GM20431 (cell line): ENCODE data around the gene WDR36.

Experiments
- in situ Hi-C: fragments of 300-500 bp; cut with MseI, MboI; formaldehyde crosslinking; loops from one replicate; pipeline ENCODE4 v1.15.0; 2020; ENCODE audit warnings: low sequenced_read_pairs; ENCODE audit not compliant: unreplicated experiment

WDR36 gene

GRCh38 chr5:111092062-111092853 lies at the start of gene WDR36:
Gene WDR36 (plus strand): TSS chr5:111092348. CDS start chr5:111092457, 109 bp downstream.
- in situ Hi-C loops, result no loop called here

DNA sequence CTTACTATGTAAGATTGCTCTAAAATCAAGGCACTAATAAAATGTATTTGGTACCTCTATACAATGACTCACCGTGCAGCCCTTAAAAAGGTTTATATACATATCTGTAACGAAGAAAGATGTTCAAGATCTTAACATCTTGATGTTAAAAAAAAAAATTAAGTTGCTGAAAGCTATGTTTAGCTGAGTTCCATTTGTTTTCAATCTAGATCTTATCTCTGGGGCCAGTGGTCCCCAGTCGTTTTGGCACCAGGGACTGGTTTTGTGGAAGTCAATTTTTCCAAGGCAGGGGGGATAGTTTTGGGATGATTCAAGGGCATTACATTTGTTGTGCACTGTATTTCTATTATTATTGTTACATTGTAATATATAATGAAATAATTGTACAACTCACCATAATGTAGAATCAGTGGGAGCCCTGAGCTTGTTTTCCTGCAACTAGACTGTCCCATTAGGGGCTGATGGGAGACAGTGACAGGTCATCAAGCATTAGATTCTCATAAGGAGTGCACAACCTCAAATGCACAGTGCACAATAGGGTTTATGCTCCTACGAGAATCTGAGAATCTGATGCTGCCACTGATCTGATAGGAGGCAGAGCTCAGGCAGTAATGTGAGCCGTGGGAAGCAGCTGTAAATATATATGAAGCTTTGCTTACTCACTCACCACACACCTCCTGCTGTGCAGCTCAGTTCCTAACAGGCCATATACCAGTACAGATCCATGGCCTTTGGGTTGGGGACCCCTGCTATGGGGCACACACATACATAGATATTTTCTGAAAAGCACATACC lies 48.2 kb upstream of the WDR36 start:
- in situ Hi-C loops, result no loop called here

DNA sequence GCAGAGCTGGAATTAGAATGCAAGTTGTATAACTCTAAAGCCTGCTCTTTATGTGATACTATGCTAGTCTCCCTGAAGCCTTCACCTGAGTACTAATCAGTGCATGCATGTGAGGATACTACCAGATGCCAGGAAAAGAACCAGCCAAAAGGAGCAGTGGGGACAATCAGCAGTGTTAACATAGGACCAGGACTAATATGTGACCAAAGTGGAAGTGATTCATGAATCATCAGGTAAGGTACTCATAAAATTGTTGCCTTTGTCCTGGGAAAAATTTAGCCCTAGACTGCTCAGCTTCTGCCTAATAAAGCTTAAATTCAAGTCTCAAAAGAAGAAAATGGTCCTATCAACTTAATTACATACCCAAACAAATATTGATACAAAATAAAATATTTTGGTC lies 34.1 kb upstream of the WDR36 start:
- in situ Hi-C loops, result loop anchor here (25.0 kb wide), 1 partner anchor 296 kb away; no protein-coding TSS in a partner anchor

DNA sequence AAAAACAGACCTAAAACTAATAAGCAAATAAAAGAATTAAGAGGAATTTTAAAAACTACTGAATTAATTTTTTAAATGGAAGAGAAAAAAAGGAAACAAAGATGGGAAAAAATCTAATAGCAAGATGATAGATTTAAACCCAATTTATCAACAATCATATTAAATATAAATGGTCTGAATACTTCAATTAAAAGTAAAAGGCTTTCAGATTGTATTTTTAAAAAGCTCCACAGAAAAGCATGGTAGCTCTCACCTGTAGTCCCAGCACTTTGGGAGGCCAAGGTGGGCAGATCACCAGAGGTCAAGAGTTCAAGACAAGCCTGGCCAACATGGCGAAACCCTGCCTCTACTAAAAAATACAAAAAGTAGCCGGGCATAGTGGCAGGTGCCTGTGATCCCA lies 32.0 kb upstream of the WDR36 start:
- in situ Hi-C loops, result loop anchor here (25.0 kb wide), 1 partner anchor 298 kb away; no protein-coding TSS in a partner anchor

- in situ Hi-C loops, result loop anchor here (25.0 kb wide), 1 partner anchor 299 kb away; no protein-coding TSS in a partner anchor
These were observed 30.5 kb upstream of the WDR36 start for GRCh38 chr5:111061618-111062017.

DNA sequence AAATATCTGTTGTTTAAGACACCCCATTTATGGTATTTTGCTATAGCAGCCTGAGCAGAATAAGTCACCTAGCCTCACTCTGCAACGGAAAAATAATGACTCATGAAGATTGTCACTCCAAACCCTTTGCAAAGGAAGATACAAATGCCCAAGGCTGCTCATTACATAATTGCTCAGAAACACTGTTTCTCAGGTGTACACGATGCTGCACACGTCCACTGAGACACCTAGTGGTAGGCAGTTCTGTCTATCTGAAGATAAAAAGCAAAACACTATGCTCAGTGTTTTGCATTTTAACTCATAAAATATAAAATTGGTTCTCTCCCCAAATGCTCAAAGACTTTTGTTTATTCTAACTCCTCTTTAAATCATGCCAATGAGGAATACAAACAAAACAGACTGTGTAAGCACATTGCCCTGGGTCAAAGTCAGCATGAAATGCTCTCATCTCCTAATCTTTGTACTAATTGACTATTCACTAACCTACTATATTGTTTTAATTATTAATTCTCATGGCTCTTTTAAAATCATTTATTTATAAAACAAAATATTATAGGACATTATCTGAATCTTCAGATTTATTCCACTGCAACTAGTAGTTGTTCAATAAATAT lies 28.3 kb upstream of the WDR36 start:
- in situ Hi-C loops, result loop anchor here (25.0 kb wide), 1 partner anchor 302 kb away; no protein-coding TSS in a partner anchor

DNA sequence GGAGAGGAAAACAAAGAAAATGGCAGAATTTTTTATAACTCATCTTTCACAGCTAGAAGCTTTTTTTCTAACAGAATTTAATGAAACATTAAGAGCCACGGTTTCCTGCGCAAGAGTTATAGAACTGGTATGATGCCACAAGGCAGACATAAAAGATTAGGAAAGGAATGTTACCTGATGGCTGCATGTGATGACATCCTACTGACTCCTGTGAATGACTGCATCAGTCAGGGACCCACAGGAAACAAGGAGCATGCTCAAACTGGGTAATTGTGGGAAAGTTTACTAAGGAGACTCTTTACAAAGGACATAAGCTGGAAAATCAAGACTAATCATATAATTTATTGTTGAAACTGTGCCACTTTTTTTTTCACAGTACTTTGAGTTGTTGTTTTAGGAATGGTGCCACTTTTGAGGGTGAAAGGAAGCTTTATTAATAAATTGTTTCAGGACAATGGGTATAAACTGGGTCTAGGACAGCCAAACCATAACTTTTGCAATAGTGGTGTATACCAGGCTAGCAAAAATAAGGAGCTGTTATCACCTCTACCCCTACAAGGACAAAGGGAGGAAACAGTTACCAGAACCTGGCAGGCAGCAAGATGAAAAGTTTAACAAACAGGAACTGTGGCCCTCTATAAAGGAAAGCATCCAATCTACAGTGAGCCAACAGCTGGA lies 25.7 kb upstream of the WDR36 start:
- in situ Hi-C loops, result loop anchor here (25.0 kb wide), 1 partner anchor 304 kb away; no protein-coding TSS in a partner anchor

- in situ Hi-C loops, result loop anchor here (25.0 kb wide), 1 partner anchor 306 kb away; no protein-coding TSS in a partner anchor
These were observed 23.9 kb upstream of the WDR36 start for GRCh38 chr5:111068213-111068612.

DNA sequence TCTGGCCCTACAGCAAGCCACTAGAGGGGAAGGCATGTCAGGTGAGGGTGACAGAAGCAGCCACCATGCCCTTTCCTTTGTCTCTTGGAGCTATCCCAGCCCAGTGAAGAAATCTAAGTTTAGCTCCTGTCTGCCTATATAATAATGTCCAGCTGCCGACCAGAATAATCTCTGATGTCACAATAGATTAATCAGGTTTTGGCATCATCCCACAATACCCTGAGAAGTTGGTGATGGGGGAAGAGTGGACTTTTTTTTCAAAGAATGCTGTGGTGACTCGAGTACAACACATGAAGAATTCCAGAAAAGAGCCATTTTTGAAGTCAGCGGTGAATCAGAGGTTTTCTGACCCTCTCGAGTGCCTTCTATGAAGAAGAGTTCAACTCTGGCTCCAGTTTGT lies 22.3 kb upstream of the WDR36 start:
- in situ Hi-C loops, result loop anchor here (25.0 kb wide), 1 partner anchor 308 kb away; no protein-coding TSS in a partner anchor

GRCh38 chr5:111070272-111071134 lies 21.6 kb upstream of the WDR36 start:
- in situ Hi-C loops, result loop anchor here (25.0 kb wide), 1 partner anchor 308 kb away; no protein-coding TSS in a partner anchor

DNA sequence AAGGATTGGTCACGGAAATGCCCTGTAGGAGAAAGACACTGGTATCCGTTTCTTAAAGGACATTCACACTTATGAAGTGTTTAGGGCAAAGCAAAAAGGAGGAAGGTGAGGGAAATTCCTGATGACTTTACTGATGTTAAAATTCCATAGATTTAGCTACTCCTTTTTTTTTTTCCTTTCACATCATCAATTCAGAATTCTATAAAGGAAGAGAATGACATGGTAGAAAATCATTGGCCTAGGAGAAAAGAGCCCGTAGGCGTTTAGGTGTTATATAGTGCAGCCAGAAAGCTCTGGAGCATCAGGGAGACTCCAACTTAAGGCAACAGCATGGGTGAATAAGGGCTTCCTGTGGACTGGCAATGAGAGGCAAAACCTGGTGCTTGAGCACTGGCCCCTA lies 20.7 kb upstream of the WDR36 start, which contains the start of gene TSLP:
Gene TSLP (plus strand): TSS at position 301 of the 400 bp plus-strand sequence. CDS start 178 bp downstream, outside the sequence.
- in situ Hi-C loops, result loop anchor here (25.0 kb wide), 1 partner anchor 309 kb away; no protein-coding TSS in a partner anchor

- in situ Hi-C loops, result loop anchor here (25.0 kb wide), 1 partner anchor 311 kb away; no protein-coding TSS in a partner anchor
These were observed 19.0 kb upstream of the WDR36 start for GRCh38 chr5:111072949-111073682.

- in situ Hi-C loops, result loop anchor here (25.0 kb wide), 1 partner anchor 312 kb away; no protein-coding TSS in a partner anchor
These were observed 17.9 kb upstream of the WDR36 start for GRCh38 chr5:111074244-111074643.

GRCh38 chr5:111075520-111075919 lies 16.6 kb upstream of the WDR36 start:
- in situ Hi-C loops, result no loop called here

GRCh38 chr5:111076091-111076490 lies 16.1 kb upstream of the WDR36 start:
- in situ Hi-C loops, result no loop called here

- in situ Hi-C loops, result no loop called here
These were observed 14.5 kb upstream of the WDR36 start for GRCh38 chr5:111077678-111078077.

GRCh38 chr5:111079846-111080245 lies 12.3 kb upstream of the WDR36 start:
- in situ Hi-C loops, result no loop called here

DNA sequence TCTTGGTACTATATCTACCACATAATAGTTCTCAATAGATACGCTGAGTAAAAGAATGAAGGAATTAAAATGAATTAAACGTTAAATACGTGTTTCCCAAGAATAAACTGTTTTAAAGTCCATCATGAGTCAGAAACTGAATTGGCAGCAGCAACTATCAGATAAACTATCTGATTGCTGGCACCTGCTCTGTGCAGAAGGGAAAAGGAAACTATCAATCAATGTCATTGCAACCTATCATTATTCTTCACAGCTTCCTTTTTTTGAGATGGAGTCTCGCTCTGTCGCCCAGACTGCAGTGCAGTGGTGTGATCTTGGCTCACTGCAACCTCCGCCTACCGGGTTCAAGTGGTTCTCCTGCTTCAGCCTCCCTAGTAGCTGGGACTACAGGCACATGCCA lies 8.8 kb upstream of the WDR36 start:
- in situ Hi-C loops, result no loop called here
